AG09309 (cell line): ENCODE results near the gene SMARCA2.

Experiments used
- DNase-seq: peaks from one replicate; pipeline ENCODE4 v3.0.0-alpha.2; 2010; ENCODE audit warnings: low read depth
- H3K4me3 ChIP-seq: 2 replicates; pipeline ENCODE4 v1.5.1; 2011; ENCODE audit warnings: mild to moderate bottlenecking, low read depth, low read length, moderate library complexity; ENCODE audit not compliant: control insufficient read depth
- TF ChIP-seq, protein P1 (sequence below): IDR thresholded peaks from 2 replicates; pipeline ENCODE4 v1.5.1; 2011; ENCODE audit warnings: mild to moderate bottlenecking, low read depth, low read length, inconsistent platforms; ENCODE audit not compliant: insufficient read depth, control insufficient read depth; ENCODE audit errors: missing control alignments

The SMARCA2 gene

DNA sequence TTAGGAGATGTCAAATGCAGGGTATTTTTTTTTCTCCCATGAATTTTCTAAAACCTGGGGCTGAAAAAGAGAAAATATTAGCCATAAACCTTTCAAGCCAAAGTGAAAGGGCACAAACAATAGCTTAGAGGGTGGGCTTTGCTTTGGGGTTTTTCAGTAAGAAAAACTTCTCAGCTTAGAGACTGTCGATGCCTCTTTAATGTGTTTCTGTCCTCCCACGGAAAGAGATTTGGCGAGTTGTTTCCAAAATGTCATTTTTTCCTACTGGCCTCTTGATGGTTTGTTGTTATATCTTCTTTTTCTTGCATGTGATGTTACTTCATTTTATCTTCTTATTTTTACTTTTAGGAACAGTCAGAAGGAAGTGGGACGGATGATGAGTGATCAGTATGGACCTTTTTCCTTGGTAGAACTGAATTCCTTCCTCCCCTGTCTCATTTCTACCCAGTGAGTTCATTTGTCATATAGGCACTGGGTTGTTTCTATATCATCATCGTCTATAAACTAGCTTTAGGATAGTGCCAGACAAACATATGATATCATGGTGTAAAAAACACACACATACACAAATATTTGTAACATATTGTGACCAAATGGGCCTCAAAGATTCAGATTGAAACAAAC, 177.3 kb downstream of the SMARCA2 start:
- no peak for DNase-seq
- TF ChIP-seq, protein P1, sequence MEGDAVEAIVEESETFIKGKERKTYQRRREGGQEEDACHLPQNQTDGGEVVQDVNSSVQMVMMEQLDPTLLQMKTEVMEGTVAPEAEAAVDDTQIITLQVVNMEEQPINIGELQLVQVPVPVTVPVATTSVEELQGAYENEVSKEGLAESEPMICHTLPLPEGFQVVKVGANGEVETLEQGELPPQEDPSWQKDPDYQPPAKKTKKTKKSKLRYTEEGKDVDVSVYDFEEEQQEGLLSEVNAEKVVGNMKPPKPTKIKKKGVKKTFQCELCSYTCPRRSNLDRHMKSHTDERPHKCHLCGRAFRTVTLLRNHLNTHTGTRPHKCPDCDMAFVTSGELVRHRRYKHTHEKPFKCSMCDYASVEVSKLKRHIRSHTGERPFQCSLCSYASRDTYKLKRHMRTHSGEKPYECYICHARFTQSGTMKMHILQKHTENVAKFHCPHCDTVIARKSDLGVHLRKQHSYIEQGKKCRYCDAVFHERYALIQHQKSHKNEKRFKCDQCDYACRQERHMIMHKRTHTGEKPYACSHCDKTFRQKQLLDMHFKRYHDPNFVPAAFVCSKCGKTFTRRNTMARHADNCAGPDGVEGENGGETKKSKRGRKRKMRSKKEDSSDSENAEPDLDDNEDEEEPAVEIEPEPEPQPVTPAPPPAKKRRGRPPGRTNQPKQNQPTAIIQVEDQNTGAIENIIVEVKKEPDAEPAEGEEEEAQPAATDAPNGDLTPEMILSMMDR, result no peak
- H3K4me3 ChIP-seq, result no peak overlapping the region

DNA sequence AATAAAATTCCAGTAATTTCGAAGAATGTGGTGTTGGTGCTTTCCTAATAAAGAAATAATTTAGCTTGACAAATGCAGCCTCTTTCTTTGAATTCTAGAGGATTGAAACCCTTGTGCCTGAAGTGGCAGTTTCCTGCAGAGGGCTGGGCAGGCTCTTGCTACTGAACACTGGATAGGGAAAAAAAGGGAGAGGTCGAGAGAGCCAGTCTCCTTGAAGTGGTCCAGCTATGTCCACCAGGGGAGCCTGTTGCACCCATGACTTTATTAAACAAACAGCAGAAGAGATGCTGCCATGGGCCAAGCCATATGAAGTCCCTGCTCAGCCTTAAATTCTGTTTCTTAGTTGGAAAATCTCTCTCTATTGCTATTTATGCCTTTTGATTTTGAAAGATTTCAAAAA, 178.4 kb downstream of the SMARCA2 start:
- TF ChIP-seq, protein P1, result no peak
- H3K4me3 ChIP-seq, result no peak overlapping the region
- no peak for DNase-seq

DNA sequence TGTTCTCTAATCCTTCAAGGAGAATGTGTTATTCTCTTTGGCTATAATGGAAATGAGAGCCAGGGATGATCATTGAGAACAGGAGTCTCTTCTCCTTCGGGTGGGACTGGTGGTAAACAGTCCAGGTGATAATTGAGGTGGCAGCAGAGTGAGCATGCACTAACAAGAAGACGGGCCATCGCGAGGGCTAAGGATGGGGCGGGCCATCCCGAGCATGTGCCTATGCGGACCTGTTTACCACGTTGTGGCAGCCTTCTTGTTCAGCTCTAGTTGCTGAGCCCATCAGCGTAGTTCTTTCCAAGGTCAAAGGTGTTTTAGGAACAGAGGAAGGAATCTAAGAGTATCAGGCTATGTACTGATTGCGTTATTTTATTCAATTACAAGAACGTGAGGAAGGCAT, 180.1 kb downstream of the SMARCA2 start:
- H3K4me3 ChIP-seq, result no peak overlapping the region
- DNase-seq, result no peak
- TF ChIP-seq, protein P1, result no peak

DNA sequence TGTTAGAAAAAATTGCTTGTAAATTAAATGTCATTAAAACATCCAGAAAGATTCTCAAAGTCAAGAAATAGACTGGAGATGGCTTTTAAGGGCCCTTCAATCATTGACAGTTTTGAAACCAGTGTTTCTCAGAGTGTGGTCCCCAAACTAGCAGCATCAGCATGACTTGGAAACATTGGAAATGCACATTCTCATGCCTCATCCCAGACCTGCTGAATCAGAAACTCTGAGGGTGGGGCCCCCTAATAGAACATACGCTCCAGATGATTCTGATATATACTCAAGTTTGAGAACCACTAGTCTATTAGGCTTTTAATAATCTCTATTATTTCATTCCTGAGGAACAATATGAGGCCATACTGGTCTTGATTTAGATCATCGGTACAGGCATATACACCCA, 181.6 kb downstream of the SMARCA2 start:
- no peak overlapping the region for H3K4me3 ChIP-seq
- no peak for DNase-seq
- TF ChIP-seq, protein P1, result no peak

DNA sequence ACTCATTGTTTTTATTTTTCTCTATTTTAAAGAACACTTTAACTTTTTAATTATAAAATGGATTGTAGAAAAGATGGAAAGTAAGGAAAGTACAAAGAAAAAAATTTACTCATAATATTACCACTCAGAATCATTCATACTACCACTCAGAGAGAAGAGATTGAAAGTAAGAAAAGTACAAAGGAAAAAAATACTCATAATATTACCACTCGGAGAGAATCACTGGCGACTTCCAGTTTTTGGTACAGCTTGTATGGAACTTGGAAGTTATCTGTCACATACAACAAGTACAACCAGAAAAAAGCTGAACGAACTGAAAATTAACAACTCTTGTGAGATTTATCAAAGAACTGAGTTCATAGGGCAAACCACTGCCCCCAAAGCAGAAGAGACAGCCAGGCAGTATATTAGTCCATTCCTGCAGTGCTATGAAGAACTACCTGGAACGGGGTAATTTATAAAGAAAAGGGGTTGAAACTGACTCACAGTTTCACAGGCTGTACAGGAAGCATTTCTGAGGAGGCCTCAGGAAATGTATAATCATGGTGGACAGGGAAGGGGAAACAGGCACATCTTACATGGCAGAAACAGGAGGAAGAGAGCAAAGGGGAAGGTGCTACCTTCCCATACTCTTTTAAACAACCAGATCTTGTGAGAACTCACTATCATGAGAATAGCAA, 183.9 kb downstream of the SMARCA2 start:
- no peak overlapping the region for H3K4me3 ChIP-seq
- no peak for DNase-seq
- TF ChIP-seq, protein P1, result no peak

DNA sequence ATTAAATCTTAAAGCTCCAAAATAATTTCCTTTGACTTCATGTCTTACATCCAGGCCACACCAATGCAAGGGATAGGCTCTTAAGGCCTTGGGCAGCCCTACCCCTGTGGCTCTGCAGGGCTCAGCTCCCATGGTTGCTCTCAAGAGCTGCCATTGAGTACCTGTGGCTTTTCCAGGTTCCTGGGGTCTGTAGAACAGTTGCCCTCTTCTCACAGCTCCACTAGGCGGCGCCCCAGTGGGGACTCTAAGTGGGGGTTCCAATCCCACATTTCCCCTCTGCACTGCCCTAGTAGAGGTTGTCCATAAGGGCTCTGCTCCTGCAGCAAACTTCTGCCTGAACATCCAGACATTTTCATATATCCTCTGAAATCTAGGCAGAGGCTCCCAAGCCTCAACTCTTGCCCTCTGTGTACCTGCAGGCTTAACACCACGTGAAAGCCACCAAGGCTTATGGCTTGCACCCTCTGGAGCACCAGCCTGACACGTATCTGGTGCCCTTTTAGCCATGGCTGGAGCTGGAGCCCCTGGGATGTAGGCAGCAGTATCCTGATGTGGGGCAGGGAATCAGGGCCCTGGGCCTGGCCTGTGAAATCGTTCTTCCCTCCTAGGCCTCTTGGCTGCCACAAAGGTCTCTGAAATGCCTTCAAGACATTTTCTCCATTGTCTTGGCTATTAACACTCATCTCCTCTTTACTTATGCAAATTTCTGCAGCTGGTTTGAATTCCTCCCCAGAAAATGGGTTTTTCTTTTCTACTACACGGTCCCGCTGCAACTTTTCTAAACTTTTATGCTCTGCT, 185.1 kb downstream of the SMARCA2 start:
- TF ChIP-seq, protein P1, result no peak
- no peak for DNase-seq
- no peak overlapping the region for H3K4me3 ChIP-seq
